GM12878 (cell line): ENCODE results near the gene WDR64. TPM values are rescaled to one million over a fixed set of nuclear protein-coding genes. Genes with fewer than 3 reads are reported as not detected.

Source experiments
- ATAC-seq: fragments of 200-7000 bp; cut with Tn5 transposase; 3 replicates; pipeline ENCODE4 v1.9.1; 2020; ENCODE audit warnings: mild to moderate bottlenecking, moderate library complexity
- BruUV-seq: library from RNA; stranded (reverse); fragments of 400-500 nt; replicated peaks from 2 replicates; lab custom pipeline; 2021; lab: Mats Ljungman, UMichigan
- CTCF ChIA-PET: fragments of 300-600 bp; sonication (Branson Sonifier 250); formaldehyde crosslinking; extraction: SDS; loops from one replicate; lab custom pipeline; 2021; ENCODE audit warnings: inconsistent platforms; lab: Yijun Ruan, JAX
- POLR2A ChIA-PET: fragments of 350-600 bp; formaldehyde crosslinking; extraction: SDS; loops from one replicate; lab custom pipeline; 2021; ENCODE audit warnings: inconsistent platforms; lab: Charles Lee
- RAD21 ChIA-PET: fragments of 300-600 bp; sonication (Branson Sonifier 250); formaldehyde crosslinking; loops from one replicate; lab custom pipeline; 2023; ENCODE audit warnings: antibody characterized with exemption; ENCODE audit not compliant: unreplicated experiment; lab: Charles Lee
- SMC1A ChIA-PET: fragments of 300-600 bp; sonication (Branson Sonifier 250); formaldehyde crosslinking; loops from one replicate; lab custom pipeline; 2023; ENCODE audit not compliant: unreplicated experiment, uncharacterized antibody; lab: Charles Lee
- DNase-seq: peaks from one replicate; pipeline ENCODE4 v3.0.0-alpha.2; 2011; ENCODE audit warnings: low read depth, low spot score
- FAIRE-seq: peaks from 3 replicates; lab custom pipeline; 2011; peaks lifted over from hg19 to GRCh38; lab: Jason Lieb, UNC
- H2AFZ ChIP-seq: 2 replicates; pipeline ENCODE4 v1.6.0; 2011; ENCODE audit warnings: low read depth, low read length, control low read depth; ENCODE audit not compliant: control insufficient read depth
- H3K27ac ChIP-seq: 2 replicates; pipeline ENCODE4 v1.5.1; 2011; ENCODE audit warnings: control low read depth; ENCODE audit not compliant: control insufficient read depth, insufficient read depth
- H3K27me3 ChIP-seq, 2 experiments: replicated peaks in 1 of 2; 2 replicates each; pipeline versions ENCODE4 v1.6.0 to v1.6.1; 2011; ENCODE audit warnings: low read length in 1 of 2; ENCODE audit not compliant: control insufficient read depth in 2 of 2, insufficient read depth in 2 of 2
- H3K36me3 ChIP-seq, 2 experiments: 2 replicates each; pipeline ENCODE4 v1.5.1; 2011; ENCODE audit warnings: low read length in 1 of 2; ENCODE audit not compliant: control insufficient read depth in 2 of 2, insufficient read depth in 2 of 2
- H3K4me1 ChIP-seq: 2 replicates; pipeline ENCODE4 v1.6.1; 2011; ENCODE audit warnings: mild to moderate bottlenecking, low read length, moderate library complexity, mixed read lengths; ENCODE audit not compliant: control insufficient read depth, insufficient read depth
- H3K4me2 ChIP-seq: 2 replicates; pipeline ENCODE4 v1.6.0; 2011; ENCODE audit warnings: control low read depth; ENCODE audit not compliant: control insufficient read depth, insufficient read depth
- H3K4me3 ChIP-seq: fragments of 200-600 bp; sonication (generic); 2 replicates; pipeline ENCODE4 v1.5.1; 2016
- H3K79me2 ChIP-seq: 2 replicates; pipeline ENCODE4 v1.6.0; 2011; ENCODE audit warnings: low read length; ENCODE audit not compliant: control insufficient read depth, insufficient read depth
- H3K9ac ChIP-seq: 2 replicates; pipeline ENCODE4 v1.8.0; 2011; ENCODE audit warnings: low read length, control low read depth, mixed read lengths; ENCODE audit not compliant: control insufficient read depth, insufficient read depth
- H3K9me3 ChIP-seq: replicated peaks from 3 replicates; pipeline ENCODE4 v1.5.1; 2011; ENCODE audit warnings: mild to moderate bottlenecking, low read length; ENCODE audit not compliant: control insufficient read depth, insufficient read depth
- H4K20me1 ChIP-seq: 2 replicates; pipeline ENCODE4 v1.6.0; 2011; ENCODE audit not compliant: control insufficient read depth, insufficient read depth
- CBFB ChIP-seq: IDR thresholded peaks from 2 replicates; pipeline ENCODE4 v1.6.1; 2016; ENCODE audit warnings: antibody characterized with exemption, low read depth
- EZH2 ChIP-seq: IDR thresholded peaks from 2 replicates; pipeline ENCODE4 v1.6.1; 2012; ENCODE audit warnings: low read depth, mild to moderate bottlenecking, control low read depth, inconsistent platforms, low read length, borderline replicate concordance; ENCODE audit not compliant: control insufficient read depth
- FOXK2 ChIP-seq: fragments of 450-650 bp; IDR thresholded peaks from 2 replicates; pipeline ENCODE4 v1.6.1; 2017; ENCODE audit warnings: mild to moderate bottlenecking, moderate library complexity
- IRF4 ChIP-seq: IDR thresholded peaks from 2 replicates; pipeline ENCODE4 v1.6.1; 2011; ENCODE audit warnings: low read depth, low read length
- JUND ChIP-seq: IDR thresholded peaks from 2 replicates; pipeline ENCODE4 v1.6.1; 2012; ENCODE audit warnings: low read depth, mild to moderate bottlenecking, low read length, improper control_type of control experiment, moderate library complexity
- MTA3 ChIP-seq: IDR thresholded peaks from 2 replicates; pipeline ENCODE4 v1.6.1; 2012; ENCODE audit warnings: low read length, inconsistent platforms, borderline replicate concordance
- SREBF2 ChIP-seq: IDR thresholded peaks from 2 replicates; pipeline ENCODE4 v1.6.1; 2012; ENCODE audit warnings: mild to moderate bottlenecking, low read length
- ZNF24 ChIP-seq: fragments of 450-650 bp; IDR thresholded peaks from 2 replicates; pipeline ENCODE4 v1.6.1; 2017; ENCODE audit warnings: antibody characterized with exemption, mild to moderate bottlenecking
- WGBS: methylation state at CpG from one replicate; pipeline ENCODE4 v1.1.6; 2016; ENCODE audit warnings: low lambda C conversion rate; ENCODE audit not compliant: insufficient replicate concordance, insufficient coverage; ENCODE audit errors: missing lambda C conversion rate; 5-methylcytosine and 5-hydroxymethylcytosine counted together
- in situ Hi-C: fragments of 300-500 bp; cut with MboI; formaldehyde crosslinking; loops from 9 replicates; pipeline ENCODE4 v1.14.3; 2018; ENCODE audit warnings: mixed read lengths
- intact Hi-C: fragments of 100-400 bp; cut with micrococcal nuclease; formaldehyde crosslinking; loops from one replicate; pipeline ENCODE4 v1.14.2; 2022; ENCODE audit not compliant: unreplicated experiment
- polyA plus RNA-seq, 11 experiments: library from polyadenylated mRNA; depleted of rRNA in 4 of 11; unstranded in 6 of 11; stranded (reverse) in 5 of 11; fragments of >200 nt; fragmentation: Nextera tagmentation in 4 of 11; fragmentation: Illumina TruSeq in 1 of 11; extraction: Ambion mirVana in 4 of 11; extraction: Trizol in 1 of 11; gene quantifications; 1 replicate in 1 of 11; 2 replicates in 10 of 11; pipeline versions ENCODE4 v1.2.1 to v1.2.3, GENCODE V29; 2011 to 2016; ENCODE audit warnings: inconsistent platforms in 2 of 11, missing spikeins in 2 of 11, low read depth in 1 of 11
- total RNA-seq, 4 experiments: library from RNA; depleted of rRNA in 3 of 4; stranded (reverse); fragments of >200 nt in 3 of 4; fragmentation: Illumina TruSeq in 1 of 4; extraction: Trizol in 1 of 4; gene quantifications; 2 replicates each; pipeline versions ENCODE4 v1.2.1 to v1.2.3, GENCODE V29; 2013 to 2021
- TF ChIP-seq, protein P1 (sequence below): IDR thresholded peaks from 2 replicates; pipeline ENCODE4 v1.6.1; 2011; ENCODE audit warnings: borderline replicate concordance, low read depth, mild to moderate bottlenecking, moderate library complexity, low read length; ENCODE audit not compliant: insufficient read depth, poor library complexity, severe bottlenecking
- TF ChIP-seq, protein P2 (sequence below): IDR thresholded peaks from 2 replicates; pipeline ENCODE4 v1.6.1; 2011; ENCODE audit warnings: low read depth, low read length, improper control_type of control experiment, borderline replicate concordance
- TF ChIP-seq, protein P3 (sequence below): fragments of 450-650 bp; formaldehyde crosslinking; IDR thresholded peaks from 2 replicates; pipeline ENCODE4 v1.4.0; 2022; ENCODE audit warnings: mild to moderate bottlenecking, moderate library complexity
- TF ChIP-seq, protein P4 (sequence below): IDR thresholded peaks from 2 replicates; pipeline ENCODE4 v1.6.1; 2011; ENCODE audit warnings: borderline replicate concordance, low read depth, mild to moderate bottlenecking, moderate library complexity, mixed read lengths, low read length; ENCODE audit not compliant: insufficient read depth; ENCODE audit errors: extremely low read length
- TF ChIP-seq, protein P5 (sequence below): IDR thresholded peaks from 2 replicates; pipeline ENCODE4 v1.6.1; 2011; ENCODE audit warnings: low read depth, mild to moderate bottlenecking, low read length, moderate library complexity, borderline replicate concordance; ENCODE audit errors: extremely low read depth

Gene WDR64
- total and polyA plus RNA-seq, 10 of the 15 experiments (the other 5 are each of a cell fraction or from before 2014, with no cell fraction given) = 0.01 TPM; not detected in 9

DNA sequence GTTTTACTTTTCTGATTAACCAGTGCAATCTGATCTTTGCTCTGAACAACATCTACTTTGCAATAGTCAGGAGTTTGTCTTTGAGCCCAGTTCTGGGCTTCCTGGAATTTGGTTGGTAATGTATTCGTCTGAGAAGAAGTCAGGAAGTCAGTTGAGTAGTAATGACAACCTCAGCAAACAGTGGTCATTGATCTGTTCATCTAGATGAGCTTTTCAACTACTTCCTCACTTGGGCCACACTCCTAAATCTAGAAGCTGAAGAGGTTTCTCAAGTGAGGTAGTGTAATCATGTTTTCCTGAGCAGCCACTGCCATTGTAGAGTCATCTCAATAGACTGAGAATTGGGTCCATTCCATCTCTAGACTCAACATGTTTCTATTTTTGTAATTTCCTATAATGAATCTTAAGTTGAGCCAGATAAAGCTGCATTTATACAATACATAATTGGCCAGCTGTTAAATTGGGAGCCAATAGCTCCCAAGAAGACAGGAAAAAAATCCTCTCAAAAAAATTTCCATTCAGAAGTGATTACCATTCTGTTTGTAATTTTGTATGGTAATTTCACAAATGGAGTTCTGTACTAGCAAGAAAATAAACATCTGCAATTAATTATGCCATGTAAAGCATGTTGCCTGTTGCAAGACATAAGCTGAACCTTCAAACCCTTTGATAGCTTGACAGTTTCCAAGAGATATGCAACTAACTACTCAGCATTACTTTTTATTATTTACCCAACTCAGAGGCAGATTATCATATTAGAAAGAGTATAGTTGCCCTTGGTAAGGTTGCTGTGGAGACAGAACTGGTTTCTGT, 49.6 kb downstream of the WDR64 start (continued):
- no peak for TF ChIP-seq EZH2
- no peak for TF ChIP-seq FOXK2
- TF ChIP-seq MTA3 = no peak
- TF ChIP-seq CBFB = no peak
- TF ChIP-seq ZNF24 = no peak

GRCh38 chr1:241702442-241703373, 50.6 kb downstream of the WDR64 start:
- ChIA-PET CTCF (interaction anchor here (1.1 kb wide), 1 partner anchor 836 kb away, joined by 3 read pairs; no protein-coding TSS in a partner anchor), RAD21 (no interaction called here), POLR2A (no interaction called here), SMC1A (no interaction called here)
- TF ChIP-seq, protein P1, sequence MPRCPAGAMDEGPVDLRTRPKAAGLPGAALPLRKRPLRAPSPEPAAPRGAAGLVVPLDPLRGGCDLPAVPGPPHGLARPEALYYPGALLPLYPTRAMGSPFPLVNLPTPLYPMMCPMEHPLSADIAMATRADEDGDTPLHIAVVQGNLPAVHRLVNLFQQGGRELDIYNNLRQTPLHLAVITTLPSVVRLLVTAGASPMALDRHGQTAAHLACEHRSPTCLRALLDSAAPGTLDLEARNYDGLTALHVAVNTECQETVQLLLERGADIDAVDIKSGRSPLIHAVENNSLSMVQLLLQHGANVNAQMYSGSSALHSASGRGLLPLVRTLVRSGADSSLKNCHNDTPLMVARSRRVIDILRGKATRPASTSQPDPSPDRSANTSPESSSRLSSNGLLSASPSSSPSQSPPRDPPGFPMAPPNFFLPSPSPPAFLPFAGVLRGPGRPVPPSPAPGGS = no peak
- TF ChIP-seq, protein P2, sequence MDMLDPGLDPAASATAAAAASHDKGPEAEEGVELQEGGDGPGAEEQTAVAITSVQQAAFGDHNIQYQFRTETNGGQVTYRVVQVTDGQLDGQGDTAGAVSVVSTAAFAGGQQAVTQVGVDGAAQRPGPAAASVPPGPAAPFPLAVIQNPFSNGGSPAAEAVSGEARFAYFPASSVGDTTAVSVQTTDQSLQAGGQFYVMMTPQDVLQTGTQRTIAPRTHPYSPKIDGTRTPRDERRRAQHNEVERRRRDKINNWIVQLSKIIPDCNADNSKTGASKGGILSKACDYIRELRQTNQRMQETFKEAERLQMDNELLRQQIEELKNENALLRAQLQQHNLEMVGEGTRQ = no peak
- TF ChIP-seq, protein P3, sequence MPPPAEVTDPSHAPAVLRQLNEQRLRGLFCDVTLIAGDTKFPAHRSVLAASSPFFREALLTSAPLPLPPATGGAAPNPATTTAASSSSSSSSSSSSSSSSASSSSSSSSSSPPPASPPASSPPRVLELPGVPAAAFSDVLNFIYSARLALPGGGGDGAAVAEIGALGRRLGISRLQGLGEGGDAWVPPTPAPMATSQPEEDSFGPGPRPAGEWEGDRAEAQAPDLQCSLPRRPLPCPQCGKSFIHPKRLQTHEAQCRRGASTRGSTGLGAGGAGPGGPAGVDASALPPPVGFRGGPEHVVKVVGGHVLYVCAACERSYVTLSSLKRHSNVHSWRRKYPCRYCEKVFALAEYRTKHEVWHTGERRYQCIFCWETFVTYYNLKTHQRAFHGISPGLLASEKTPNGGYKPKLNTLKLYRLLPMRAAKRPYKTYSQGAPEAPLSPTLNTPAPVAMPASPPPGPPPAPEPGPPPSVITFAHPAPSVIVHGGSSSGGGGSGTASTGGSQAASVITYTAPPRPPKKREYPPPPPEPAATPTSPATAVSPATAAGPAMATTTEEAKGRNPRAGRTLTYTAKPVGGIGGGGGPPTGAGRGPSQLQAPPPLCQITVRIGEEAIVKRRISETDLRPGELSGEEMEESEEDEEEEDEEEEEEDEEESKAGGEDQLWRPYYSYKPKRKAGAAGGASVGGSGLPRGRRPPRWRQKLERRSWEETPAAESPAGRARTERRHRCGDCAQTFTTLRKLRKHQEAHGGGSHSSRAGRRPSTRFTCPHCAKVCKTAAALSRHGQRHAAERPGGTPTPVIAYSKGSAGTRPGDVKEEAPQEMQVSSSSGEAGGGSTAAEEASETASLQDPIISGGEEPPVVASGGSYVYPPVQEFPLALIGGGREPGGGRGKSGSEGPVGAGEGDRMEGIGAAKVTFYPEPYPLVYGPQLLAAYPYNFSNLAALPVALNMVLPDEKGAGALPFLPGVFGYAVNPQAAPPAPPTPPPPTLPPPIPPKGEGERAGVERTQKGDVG (CRISPR knock-in tag) = no peak
- TF ChIP-seq JUND (no peak), SREBF2 (no peak), IRF4 (no peak)
- TF ChIP-seq, protein P4, sequence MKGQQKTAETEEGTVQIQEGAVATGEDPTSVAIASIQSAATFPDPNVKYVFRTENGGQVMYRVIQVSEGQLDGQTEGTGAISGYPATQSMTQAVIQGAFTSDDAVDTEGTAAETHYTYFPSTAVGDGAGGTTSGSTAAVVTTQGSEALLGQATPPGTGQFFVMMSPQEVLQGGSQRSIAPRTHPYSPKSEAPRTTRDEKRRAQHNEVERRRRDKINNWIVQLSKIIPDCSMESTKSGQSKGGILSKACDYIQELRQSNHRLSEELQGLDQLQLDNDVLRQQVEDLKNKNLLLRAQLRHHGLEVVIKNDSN = no peak
- TF ChIP-seq, protein P5, sequence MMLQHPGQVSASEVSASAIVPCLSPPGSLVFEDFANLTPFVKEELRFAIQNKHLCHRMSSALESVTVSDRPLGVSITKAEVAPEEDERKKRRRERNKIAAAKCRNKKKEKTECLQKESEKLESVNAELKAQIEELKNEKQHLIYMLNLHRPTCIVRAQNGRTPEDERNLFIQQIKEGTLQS = no peak
- Histone ChIP-seq H3K4me1 (no peaks in the 10 kb centered on the region), H3K79me2 (no peaks in the 10 kb centered on the region), H4K20me1 (no peaks in the 10 kb centered on the region), H3K4me2 (no peak overlapping the region), H2AFZ (no peak overlapping the region), H3K9ac (no peak overlapping the region), H3K4me3 (no peak overlapping the region), H3K36me3 (no peaks in the 10 kb centered on the region), H3K9me3 (no peaks in the 10 kb centered on the region), H3K27ac (no peak overlapping the region), H3K27me3 (no peaks in the 10 kb centered on the region)
- no TSS peak for BruUV-seq
- FAIRE-seq = no peak
- intact Hi-C loops (no loop called here), in situ Hi-C loops (no loop called here)
- ATAC-seq = no peak
- WGBS = 30% methylated on average over 6 of the region's 6 CpGs
- no peak for DNase-seq
